Activated effector memory CD4-positive, alpha-beta T cell treated with anti-CD3 and anti-CD28 coated beads, Interleukin-2, amount 50 U/mL, for 16 hours (primary cell): ENCODE data around the gene PRKAG2.
"Not testable (repeated sequence)": the region's sequence is repeated elsewhere in the genome, so short reads cannot be mapped to it uniquely, and the experiment has no call there.

ENCODE experiments used
- DNase-seq: peaks from one replicate; pipeline ENCODE4 v3.0.0-alpha.2; 2020

Gene PRKAG2

GRCh38 chr7:151813997-151814396 lies 62.9 kb downstream of the PRKAG2 start:
- DNase-seq = no peak

GRCh38 chr7:151813445-151813844 lies 63.5 kb downstream of the PRKAG2 start:
- DNase-seq = no peak

- DNase-seq = no peak
Measured at GRCh38 chr7:151812967-151813366, 63.9 kb downstream of the PRKAG2 start.

GRCh38 chr7:151810441-151811232 lies 66.3 kb downstream of the PRKAG2 start:
- DNase-seq = no peak

GRCh38 chr7:151809864-151810170 lies 67.1 kb downstream of the PRKAG2 start:
- DNase-seq = no peak

- DNase-seq = no peak
Measured at GRCh38 chr7:151809146-151809863, 67.6 kb downstream of the PRKAG2 start.

- no peak for DNase-seq
Measured at GRCh38 chr7:151808400-151809145, 68.3 kb downstream of the PRKAG2 start.

GRCh38 chr7:151807846-151808245 lies 69.1 kb downstream of the PRKAG2 start:
- no peak for DNase-seq

GRCh38 chr7:151806952-151807775 lies 69.8 kb downstream of the PRKAG2 start:
- no peak for DNase-seq

GRCh38 chr7:151806204-151806603 lies 70.7 kb downstream of the PRKAG2 start:
- DNase-seq = no peak

GRCh38 chr7:151805191-151805590 lies 71.7 kb downstream of the PRKAG2 start:
- no peak for DNase-seq

GRCh38 chr7:151804756-151805155 lies 72.2 kb downstream of the PRKAG2 start:
- DNase-seq = no peak

- DNase-seq = no peak
Measured at GRCh38 chr7:151803841-151804240, 73.1 kb downstream of the PRKAG2 start.

GRCh38 chr7:151802469-151802846 lies 74.5 kb downstream of the PRKAG2 start:
- DNase-seq = no peak

- no peak for DNase-seq
Measured at GRCh38 chr7:151801782-151802468, 75.0 kb downstream of the PRKAG2 start.

GRCh38 chr7:151801291-151801690 lies 75.6 kb downstream of the PRKAG2 start:
- no peak for DNase-seq

- no peak for DNase-seq
Measured at GRCh38 chr7:151800861-151801260, 76.1 kb downstream of the PRKAG2 start.

GRCh38 chr7:151800391-151800790 lies 76.5 kb downstream of the PRKAG2 start:
- DNase-seq = no peak

- DNase-seq = no peak
Measured at GRCh38 chr7:151799506-151799905, 77.4 kb downstream of the PRKAG2 start.

- DNase-seq = no peak
Measured at GRCh38 chr7:151798851-151799448, 78.0 kb downstream of the PRKAG2 start.

GRCh38 chr7:151797667-151798307 lies 79.1 kb downstream of the PRKAG2 start:
- not testable (repeated sequence) for DNase-seq
